SK-N-MC (cell line): ENCODE data around the gene SECISBP2.

ENCODE experiments used
- EZH2 ChIP-seq: fragments of 200-600 bp; sonication (generic); IDR thresholded peaks from one replicate; pipeline ENCODE4 v1.6.1; 2017; ENCODE audit warnings: antibody characterized with exemption
- POLR2AphosphoS5 ChIP-seq: IDR thresholded peaks from 2 replicates; pipeline ENCODE4 v1.6.1; 2012; ENCODE audit warnings: mild to moderate bottlenecking, low read depth, low read length, borderline replicate concordance

GRCh38 chr9:89340332-89340731, 22.0 kb downstream of the SECISBP2 start:
- no peak for TF ChIP-seq EZH2
- TF ChIP-seq POLR2AphosphoS5 = no peak
